ENCODE data around the gene ASTL. TPM values are rescaled to one million over a fixed set of nuclear protein-coding genes. Genes with fewer than 3 reads are reported as not detected.

ASTL gene
- total RNA-seq, 4 donors from 2014 or later: 0.84 to 3.3 TPM; not detected in 2

- ATAC-seq (ENCODE audit: low FRiP score): no peak
- DNase-seq (ENCODE audit: low spot score): no peak
- TF ChIP-seq CTCF (IDR thresholded peaks at IDR 0.05): no peak
Measured at GRCh38 chr2:96134421-96134820, 3.9 kb downstream of the ASTL start.

GRCh38 chr2:96131813-96132745 lies 6.2 kb downstream of the ASTL start:
- TF ChIP-seq CTCF (IDR thresholded peaks at IDR 0.05): no peak
- DNase-seq (ENCODE audit: low spot score) (no peak), ATAC-seq (ENCODE audit: low FRiP score) (no peak)

GRCh38 chr2:96131152-96131812 lies 7.0 kb downstream of the ASTL start:
- DNase-seq (ENCODE audit: low spot score) (no peak), ATAC-seq (ENCODE audit: low FRiP score) (no peak)
- TF ChIP-seq CTCF (IDR thresholded peaks at IDR 0.05): no peak

GRCh38 chr2:96130483-96130882 lies 7.8 kb downstream of the ASTL start:
- DNase-seq (ENCODE audit: low spot score) (no peak), ATAC-seq (ENCODE audit: low FRiP score) (no peak)
- TF ChIP-seq CTCF (IDR thresholded peaks at IDR 0.05): no peak

- no peak for TF ChIP-seq CTCF (IDR thresholded peaks at IDR 0.05)
- DNase-seq (ENCODE audit: low spot score) (no peak), ATAC-seq (ENCODE audit: low FRiP score) (no peak)
Measured at GRCh38 chr2:96129528-96130120, 8.7 kb downstream of the ASTL start.

GRCh38 chr2:96128456-96128855 lies 9.8 kb downstream of the ASTL start:
- TF ChIP-seq CTCF (IDR thresholded peaks at IDR 0.05): no peak
- DNase-seq (ENCODE audit: low spot score) (no peak), ATAC-seq (ENCODE audit: low FRiP score) (no peak)
